Esophagus squamous epithelium (tissue), 4 donors: ENCODE results near the gene OR10A4.

Experiments used
- CTCF ChIP-seq, 6 experiments: fragments of 450-650 bp in 4 of 6; fragments of 200-600 bp in 2 of 6; sonication (generic) in 2 of 6; IDR thresholded peaks; one replicate each; pipeline ENCODE4 v1.5.1; 2016 to 2019; ENCODE audit warnings: antibody characterized with exemption in 6 of 6, mild to moderate bottlenecking in 4 of 6, moderate library complexity in 4 of 6
- POLR2A ChIP-seq, 4 donors: fragments of 450-650 bp; IDR thresholded peaks; one replicate each; pipeline ENCODE4 v1.6.1; 2017; ENCODE audit warnings: antibody characterized with exemption in 4 of 4, mild to moderate bottlenecking in 4 of 4, moderate library complexity in 3 of 4

- TF ChIP-seq POLR2A (IDR thresholded peaks at IDR 0.05) (no peak), CTCF (IDR thresholded peaks at IDR 0.05) (no peak)
Observed at GRCh38 chr11:6833356-6833755, 43.1 kb upstream of the OR10A4 start.
